GM19324 (cell line): ENCODE results near the gene SYT15B.
"Not testable (repeated sequence)": the region's sequence is repeated elsewhere in the genome, so short reads cannot be mapped to it uniquely, and the experiment has no call there.

Experiments
- ATAC-seq: cut with Tn5 transposase; IDR thresholded peaks from one replicate; pipeline ENCODE4 v1.9.1; 2021; ENCODE audit warnings: mild to moderate bottlenecking, moderate library complexity; ENCODE audit not compliant: unreplicated experiment, low FRiP score

Gene SYT15B

DNA sequence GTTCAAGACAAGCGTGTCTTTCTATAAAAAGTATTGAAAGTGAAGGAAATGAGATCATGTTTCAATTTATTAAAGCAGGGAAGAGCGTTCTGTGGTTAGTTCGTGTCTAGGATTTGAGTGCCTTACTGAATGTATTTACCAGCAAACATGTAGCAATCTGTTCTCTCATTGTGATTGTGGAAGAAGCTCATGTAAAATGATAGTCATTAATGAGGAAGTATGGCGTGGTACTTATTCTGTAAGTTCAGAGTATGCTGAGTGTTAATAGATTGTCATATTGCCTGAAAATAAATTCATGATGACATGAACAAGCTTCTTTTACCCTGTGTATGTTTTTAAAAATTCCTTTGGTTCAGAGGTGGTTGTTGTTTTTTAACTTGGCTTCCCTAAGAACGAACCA is 32.5 kb downstream of the SYT15B start:
- ATAC-seq = not testable (repeated sequence)

DNA sequence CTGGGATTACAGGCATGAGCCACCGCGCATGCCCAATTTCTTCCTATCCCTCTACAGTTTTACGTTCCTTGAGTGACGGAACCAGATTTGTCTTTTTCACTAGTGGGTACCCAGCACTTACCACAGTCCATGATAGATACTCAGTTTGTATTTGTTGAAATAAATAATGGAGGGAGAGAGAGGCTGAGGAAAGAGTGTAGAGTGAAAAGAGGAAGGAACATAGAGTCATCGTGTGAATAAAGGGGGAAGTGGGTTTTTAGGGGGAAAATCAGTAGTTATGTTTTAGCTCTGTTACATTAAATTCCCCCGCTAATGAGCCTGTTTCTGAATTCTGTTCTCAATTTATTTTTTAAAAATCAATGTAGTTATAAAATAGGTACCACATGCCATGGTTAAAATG is 37.7 kb downstream of the SYT15B start:
- ATAC-seq = not testable (repeated sequence)

DNA sequence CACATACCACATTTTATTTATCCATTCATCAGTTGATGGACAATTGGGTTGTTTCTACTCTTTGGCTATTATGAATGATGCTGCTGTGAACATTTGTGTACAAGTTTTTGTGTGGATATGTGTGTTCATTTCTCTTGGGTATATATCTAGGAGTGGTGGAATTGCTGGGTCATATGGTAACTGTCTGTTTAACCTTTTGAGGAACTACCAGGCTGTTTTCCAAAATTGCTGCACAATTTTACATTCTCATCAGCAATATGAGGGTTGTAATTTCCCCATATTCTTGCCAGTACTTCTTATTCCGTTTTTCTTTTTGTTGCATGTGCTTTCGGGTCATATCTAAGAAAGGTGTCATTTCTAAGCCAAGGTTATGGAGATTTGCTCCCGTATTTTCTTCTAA is 38.3 kb downstream of the SYT15B start:
- not testable (repeated sequence) for ATAC-seq

DNA sequence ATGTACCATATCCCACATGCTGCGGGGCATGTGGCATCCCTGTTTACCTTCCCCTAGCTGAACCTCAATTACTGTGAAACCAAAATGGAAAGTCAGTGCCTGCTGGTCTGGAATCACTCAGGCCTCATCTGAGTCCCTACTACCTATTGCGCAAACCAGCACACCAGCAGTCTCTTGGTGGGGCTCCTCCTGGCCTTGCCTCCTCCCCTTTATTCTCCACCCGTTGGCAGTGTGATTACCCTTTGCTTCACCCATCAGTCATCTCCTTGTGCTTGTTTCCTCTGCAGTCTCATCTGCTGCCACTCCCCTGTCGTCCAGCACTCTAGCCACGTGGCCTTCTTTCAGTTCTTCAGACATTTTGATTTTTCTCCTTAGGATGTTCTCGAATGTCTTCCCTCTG is 39.3 kb downstream of the SYT15B start:
- not testable (repeated sequence) for ATAC-seq

DNA sequence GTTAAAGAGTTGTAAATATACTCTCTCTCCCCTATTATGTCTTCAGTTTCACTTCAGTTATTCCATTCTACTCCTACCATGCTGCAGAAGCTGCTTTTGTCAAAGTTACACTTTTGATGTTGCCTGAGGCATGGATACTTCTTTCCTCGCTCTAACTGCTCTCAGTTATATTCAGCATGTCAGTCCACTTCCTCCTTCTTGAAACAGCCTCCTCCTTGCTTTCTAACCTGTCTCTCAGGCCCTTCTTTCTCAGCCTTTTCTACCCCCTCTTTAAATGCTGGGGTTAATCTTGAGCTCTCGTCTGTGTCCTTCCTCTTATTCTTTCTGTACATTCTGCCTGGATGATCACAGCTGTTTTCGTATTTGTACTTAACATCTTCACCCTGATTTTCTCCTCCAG is 40.0 kb downstream of the SYT15B start:
- ATAC-seq = not testable (repeated sequence)

DNA sequence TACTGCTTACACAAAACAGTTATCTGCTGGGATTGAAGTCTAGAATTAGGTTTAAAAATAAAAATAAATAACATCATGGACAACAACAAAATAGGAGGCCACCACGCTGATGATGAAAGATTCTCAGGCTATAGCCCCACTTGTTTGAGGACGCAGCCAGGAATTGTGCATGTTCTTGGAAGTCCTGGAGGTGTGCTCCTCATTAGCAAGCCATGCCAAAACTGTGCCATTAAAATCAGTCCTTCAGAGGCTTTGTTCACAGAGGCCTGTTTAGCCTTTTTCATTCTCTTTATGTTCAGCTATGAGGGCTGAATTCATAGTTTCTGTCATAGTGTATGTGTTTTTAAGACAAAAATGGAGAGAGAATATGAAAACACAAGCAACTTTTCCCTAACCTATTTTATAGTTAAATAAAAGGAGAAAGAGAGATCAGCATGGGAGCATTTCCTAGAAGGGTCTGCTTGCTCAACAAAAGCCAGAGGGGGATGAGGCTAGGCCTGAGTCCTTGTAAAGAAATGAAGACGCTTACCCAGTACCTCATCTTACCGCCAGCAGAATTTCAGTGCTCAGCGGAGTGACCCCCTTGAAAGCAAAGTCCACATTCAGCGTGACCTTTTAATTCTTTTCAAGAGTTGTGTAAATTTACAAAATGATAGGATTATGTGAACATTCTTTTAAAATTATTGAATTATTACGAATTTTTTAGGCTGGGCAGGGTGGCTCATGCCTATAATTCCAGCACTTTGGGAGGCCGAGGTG is 46.2 kb downstream of the SYT15B start:
- ATAC-seq = not testable (repeated sequence)
